Fibroblast of skin of left quadriceps (primary cell): ENCODE data around the gene NALCN.
A peak's percentile ranks its signal among the peaks of the same experiment; 100 is the strongest.

Experiments used
- DNase-seq, 2 experiments: peaks; one replicate each; pipeline ENCODE4 v3.0.0-alpha.2; 2013; ENCODE audit warnings: low read depth in 2 of 2

NALCN gene

DNA sequence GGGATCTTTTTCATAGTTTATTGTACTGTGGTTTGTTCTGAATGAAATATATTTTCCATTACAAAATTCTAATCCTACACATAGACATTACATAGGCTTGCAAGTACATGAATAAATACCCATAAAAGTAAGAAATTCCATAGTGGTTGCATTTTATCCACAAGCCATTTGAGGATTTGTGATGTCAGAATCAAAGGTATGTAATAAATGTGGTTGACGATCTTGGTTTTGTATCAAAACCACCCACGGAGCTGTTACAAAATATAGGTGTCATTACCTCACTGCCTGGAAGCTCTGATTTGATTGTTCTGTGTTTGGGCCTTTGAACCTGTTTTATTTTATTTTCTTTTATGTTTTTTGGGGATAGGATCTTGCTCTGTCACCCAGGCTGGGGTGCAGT lies 125.1 kb downstream of the NALCN start:
- DNase-seq: peak; percentile 45 to 49

DNA sequence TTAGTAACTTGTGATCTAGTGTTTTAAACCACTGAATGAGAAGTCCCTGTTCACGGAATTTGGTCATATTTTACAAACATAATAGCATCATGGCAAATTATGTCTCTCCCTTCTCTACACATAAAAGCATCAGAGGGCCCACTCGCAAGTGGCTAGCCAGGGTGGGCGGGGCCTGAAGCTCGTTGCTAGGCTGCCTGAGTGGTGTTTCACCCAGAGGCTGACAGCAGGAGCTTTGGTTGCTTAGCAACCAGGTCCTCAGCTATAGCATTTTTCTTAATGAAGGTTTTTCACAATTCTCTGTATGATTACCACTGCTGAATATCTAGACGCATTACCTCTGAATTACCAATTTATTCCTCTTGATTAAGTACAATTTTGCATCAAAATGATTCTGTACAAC lies 126.5 kb downstream of the NALCN start:
- DNase-seq: peak in 1 of 2 experiments; percentile 23

DNA sequence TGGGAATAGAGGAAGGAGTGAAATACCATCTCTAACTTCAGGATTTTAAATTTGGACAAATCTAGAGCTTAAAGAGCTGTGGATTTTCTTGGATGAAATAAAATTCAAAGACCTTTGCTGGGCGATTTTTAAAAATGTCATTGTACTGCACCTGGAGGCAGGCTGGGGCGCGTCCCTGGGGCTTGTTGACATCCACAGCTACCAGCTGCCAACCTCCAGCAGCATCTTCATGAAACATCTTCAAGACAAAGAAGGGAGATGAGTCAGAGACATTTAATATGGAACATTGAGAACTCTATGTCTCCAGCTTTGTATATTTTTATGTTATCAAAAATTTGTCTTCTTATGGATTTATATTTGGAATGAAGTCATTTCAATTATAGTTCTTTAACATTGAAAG lies 132.5 kb downstream of the NALCN start:
- DNase-seq: no peak

DNA sequence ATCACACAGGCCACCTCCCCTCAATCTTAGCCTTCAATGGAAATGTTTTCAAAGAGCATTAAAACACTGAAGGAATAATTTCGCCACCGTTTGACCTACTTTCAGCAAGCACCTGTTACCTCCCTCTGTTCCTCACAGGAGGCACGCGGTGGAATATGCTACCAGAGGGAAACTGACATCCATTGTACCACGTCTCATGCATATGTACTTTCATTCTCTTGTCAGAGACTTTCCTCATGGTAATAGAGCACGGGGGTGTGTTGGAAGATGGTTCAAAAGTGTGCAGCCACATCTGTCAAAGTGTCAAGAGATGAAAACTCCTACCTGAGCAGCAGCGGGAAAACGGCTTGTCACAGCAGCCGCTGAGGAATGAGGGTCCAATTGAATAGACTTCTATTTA lies 143.4 kb downstream of the NALCN start:
- no peak for DNase-seq

DNA sequence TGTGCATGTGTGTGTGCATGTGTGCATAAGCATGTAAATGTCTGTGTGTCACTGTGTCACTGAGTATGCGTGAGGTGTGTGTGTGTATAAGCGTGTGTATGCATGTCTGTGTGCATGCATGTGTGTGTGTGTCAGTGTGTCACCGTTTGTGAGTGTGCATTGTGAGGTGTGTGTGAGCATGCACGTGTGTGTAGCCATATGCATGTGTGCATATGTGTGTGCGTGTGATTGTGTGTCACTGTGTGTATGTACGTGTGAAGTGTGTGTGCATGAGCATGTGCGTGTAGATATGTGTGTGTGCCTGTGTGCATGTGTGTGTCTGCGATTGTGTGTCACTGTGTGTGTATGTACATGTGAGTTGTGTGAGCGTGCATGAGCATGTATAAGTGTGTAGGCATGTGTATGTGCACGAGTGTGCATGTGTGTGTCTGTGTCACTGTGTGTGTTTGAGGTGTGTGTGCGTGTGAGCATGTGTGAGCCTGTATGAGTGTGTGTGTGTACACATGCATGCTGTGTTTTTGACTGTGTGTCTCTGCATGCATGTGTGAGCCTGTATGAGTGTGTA lies 144.5 kb downstream of the NALCN start:
- DNase-seq: no peak

DNA sequence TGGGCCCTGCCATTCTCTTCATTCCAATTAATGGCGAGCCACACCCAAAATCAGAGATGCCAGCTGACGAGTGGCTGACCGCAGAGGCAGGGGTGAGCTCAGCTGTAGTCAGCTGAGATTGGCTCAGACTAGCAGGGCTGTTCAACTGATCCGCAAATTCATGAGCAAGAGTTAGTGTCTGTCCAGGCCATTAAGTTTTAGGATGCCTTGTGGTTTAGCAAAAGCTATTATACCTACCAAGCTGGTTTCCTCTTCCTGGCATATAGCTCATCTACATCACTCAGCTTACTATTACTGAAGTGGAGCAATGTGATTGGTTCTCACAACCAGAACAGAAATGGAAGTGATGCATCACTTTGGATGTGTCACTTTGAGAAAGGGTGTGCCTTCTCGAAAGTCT lies 148.7 kb downstream of the NALCN start:
- no peak for DNase-seq

DNA sequence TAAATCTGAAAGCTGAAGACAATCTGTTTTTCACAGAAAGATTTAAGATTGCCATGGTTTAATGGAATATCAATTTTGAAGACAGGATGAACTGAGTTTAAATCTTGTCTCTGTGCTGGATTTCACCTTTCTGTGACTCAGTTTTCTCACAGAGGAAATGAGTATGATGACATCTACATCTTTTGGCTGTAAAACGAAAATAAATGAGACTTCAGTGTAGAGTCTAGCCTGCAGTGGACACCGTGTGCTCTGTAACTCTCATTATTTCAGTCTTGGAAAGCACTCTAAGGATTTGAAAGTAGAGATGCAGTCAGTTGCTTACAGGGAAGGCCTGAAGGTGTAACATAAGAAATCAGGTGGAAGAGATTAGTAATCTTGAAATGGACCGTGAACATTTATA lies 150.4 kb downstream of the NALCN start:
- no peak for DNase-seq

DNA sequence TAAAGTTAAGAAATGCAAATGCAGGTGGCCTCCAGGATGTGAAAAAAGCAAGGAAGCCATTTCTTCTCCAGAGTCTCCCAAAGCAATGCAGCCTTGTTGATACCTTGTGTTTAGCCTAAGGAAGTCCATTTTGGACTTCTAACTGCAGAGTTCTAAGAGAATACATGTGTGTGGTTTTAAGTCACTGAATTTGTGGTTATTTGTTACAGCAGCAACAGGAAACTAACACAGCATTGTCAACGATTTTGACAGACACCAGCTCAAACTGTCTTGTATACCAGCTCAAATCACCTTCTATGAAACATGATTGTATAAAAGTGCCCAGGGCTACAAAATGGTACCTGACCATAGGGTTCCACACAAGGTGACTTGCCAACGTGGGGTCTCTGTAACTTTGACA lies 151.4 kb downstream of the NALCN start:
- no peak for DNase-seq

DNA sequence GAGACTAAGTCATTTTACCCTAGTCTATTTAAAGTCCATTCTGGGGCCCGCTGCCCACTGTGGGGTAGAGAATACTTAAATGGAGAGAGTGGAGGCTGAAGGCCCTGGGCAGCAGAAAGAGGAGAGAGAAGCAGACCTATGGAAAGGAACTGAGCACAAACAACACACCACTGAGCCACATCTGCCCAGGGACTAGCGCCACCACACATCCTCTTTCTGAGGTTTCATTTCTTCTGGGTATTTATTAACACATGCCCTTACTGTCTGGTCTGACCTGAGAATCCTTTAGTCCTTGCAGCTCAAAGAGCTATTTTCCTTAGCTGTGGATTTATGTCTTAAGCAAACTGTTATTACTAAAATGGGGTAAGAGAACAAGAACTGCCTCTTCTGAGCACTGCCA lies 154.0 kb downstream of the NALCN start:
- DNase-seq: no peak

DNA sequence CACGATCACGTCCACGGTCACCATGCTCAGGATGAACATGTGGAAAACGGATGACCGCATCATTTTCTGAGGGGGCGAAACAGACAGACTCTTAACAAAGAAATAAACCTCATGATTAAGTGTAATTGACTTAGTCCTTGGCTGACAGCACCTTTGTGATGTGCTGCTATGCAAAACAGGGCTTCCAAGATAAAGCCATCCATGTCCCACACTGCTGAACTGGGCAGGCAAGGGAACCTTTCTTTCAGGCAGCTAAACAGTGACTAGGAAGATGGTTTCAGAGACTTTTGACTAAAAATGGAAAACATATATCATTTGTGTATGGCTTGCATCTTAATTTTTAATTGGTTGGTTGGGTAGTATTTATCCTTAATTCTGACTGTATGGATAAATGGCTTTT lies 157.8 kb downstream of the NALCN start:
- no peak for DNase-seq

DNA sequence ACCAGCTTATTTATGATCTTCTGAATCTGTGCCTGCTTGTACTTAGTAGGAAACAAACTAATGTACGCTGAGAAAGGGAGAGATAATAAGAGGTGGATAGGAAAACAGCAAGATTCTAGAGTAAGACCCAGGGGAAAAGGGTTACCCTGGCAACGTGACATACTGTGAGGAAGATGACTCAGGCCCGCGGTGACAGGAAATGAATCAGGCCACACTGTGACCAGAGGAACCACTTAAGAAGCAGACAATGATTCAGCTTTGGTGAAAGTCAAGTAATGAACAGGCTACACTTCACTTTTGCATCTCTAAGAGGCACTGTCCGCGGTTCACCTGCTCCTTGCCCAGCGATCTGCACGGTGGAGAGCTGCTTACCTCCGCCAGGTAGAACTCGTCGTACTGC lies 158.2 kb downstream of the NALCN start:
- DNase-seq: peak; percentile 53 to 55

DNA sequence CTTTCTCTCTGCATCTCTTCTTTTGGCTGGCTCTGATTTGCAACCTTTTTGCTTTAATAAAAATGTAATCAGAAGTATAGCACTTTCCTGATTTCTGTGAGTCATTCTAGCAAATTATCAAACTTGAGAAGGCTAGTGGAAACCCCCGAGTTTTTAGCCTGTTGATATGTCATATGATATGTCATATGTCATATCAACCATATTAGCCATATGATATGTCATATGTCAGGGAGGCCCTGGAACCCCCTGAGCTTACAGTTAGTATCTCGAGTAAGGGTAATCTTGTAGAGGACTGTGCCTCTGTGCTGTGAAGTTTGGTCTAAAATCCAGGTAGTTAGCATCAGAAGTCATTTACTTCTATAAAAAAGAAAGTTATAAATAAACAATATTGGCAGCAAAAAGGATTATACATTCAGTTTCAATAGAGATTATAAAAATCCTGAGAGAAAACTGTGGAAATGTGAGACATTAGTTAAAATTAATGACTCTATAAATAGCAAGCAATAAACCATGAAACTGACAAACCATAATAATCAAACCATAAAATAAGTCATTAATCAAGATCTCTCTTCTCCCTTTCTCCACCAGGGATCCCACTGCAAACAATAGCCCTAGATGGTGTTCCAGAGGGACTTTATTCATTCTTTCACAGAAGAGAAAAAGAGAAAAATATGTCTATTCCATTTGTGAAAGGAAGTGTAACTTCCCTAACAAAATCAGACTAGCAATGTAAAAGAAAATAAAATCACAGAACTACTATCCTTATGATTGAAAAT lies 167.4 kb downstream of the NALCN start:
- DNase-seq: no peak

DNA sequence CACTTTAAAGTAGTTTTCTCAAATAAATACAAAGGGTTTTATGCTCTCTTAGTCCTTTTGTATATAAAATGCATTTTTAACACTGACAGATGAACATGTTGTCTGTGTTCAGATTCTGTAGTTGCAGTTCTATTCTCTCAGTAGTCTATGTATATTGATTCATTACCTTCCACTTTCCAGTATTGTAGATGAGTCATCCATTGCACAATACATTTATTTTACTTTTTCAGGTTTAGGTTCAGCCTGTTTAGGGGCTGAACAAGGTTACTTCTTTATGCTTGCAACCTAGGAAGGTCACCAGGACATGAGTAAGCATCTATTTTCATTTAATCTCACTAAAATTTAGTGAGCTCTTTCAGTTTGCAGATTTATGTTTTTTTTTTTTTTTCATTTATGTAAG lies 173.6 kb downstream of the NALCN start:
- peak in 1 of 2 experiments; percentile 10 for DNase-seq

DNA sequence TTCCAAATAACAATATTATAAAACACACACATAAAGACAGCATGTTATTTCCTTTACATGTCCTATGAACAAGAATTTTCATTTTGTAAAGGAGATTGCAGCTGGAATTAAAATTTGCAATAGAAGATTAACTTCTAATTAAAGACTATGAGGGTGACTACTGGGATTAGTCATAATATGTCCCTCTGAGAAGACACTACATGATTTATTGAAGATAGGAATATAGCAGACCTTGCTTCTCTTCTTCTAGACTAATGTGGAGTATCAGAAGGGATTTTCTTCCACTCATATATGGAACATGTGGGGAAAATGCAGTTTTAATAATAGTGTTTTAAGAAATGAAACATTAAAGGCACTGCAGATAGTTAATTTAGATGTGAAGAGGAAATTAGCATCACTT lies 177.8 kb downstream of the NALCN start:
- DNase-seq: no peak

DNA sequence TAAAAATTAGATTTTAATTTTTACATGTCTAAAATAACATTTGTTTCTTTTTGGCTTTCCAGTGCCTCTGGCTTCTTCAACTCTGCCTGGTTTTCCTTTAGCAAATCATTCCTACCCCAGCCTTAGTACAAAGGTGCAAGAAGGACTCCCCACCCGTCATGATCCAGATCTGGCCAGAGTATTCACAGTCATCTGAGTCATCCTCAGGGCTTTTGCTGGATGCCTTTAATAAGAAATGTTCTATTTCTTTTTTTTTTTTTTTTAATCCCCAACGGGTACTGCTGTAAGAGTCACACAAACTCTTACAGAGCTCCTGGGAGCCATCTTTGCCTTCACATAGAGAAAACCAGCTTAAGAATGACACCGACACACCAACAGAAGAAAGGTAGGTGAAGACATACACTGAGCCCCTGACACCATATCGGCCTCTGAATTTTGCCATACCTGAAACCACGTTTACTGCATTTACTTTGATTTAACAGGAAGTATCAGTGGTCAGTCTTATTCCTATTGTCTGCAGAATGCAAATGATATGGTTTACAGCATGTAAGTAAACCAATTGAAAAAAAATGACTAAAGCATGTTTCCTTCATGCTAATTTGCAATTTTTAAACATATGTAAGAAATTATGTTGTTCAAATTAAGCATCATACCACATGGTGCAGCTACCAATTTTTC lies 184.4 kb downstream of the NALCN start:
- no peak for DNase-seq

DNA sequence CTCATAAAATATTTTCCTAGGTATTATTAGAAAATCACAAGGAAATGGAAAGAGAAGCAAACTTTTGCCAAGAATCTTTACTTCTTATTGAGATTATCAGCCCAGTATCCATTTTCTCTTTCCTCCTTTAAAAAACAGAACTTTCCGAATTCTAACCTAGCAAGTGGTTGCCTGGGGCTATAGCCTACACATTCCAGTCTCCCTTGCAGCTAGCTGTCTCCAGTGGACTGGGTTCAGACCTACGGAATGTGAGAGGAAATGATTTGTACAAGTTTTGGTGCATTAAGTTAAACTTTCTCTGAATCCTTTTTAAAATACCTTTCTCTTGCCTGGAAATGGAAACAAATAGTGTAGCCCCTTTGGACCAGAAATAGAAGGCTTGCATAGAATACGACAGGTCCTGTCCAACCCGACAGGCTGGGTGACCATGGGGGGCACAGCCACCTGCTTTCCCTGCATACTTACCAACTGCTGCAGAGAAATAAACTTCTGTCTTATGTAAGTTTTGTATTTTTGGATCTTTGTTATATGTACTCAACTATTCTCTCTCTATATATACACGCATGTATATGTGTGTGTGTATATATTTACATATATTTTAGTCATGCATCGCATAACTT lies 185.9 kb downstream of the NALCN start:
- DNase-seq: no peak

DNA sequence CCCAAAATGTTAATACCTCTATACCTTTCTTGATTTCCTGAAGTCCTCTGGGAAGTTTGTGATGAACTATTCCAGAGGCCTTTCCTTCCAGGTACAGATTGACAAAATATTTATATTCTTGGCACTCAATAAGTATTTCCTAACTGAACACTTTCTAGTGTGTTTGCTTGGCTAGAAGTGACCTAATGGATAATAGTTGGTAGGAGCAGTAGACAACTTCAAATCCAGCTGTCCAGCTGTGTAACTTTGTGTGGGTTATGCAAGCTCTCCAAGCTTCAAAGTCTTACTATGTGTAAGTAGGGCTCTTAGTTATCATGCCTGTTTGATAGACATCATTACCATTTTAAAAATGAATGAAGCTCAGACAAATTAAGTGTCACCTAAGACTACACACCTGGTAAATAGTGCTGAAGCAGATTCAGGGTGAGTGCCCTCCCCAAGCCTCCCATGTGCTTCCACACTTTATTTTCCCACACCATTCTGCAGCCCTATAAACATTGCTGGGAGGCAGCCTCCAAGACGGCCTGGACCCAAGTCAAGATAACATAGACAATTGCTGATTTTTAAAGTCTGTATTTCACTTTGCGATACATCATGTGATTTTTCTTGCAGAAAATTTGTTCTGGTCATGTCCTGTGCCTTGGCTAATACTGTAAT lies 196.6 kb downstream of the NALCN start:
- DNase-seq: no peak

DNA sequence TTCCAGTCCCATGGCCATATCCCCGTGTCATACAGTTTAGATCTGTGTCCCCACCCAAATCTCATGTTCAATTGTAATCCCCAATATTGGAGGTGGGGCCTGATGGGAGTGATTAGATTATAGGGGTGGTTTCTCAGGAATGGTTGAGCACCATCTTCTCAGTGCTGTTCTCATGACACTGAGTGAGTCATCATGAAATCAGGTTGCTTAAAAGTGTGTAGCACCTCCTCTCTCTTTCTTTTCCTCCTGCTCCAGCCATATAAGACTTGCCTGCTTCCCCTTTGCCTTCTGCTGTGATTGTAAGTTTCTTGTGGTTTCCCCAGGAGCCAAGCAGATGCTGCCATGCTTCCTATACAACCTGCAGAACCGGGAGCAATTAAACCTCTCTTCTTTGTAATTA lies 197.8 kb downstream of the NALCN start:
- no peak for DNase-seq

DNA sequence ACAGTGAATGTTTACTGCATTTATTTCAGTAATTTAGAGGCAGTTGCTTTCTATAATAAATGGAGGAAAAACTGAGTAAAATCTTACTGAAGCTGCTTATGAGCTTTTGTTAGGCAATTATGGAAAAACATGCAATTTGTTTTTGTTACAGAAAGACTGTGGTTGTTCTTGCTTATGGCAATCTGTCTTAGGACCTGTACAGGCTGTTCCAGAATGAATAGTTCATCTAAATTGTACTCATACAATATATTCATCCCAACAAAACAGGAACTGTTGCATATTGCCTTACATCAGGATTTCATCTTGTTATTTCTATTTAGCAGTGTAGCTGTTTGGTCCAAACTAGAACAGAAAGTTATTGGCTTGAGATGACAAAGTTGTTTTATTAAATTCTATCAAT lies 199.2 kb downstream of the NALCN start:
- no peak for DNase-seq

DNA sequence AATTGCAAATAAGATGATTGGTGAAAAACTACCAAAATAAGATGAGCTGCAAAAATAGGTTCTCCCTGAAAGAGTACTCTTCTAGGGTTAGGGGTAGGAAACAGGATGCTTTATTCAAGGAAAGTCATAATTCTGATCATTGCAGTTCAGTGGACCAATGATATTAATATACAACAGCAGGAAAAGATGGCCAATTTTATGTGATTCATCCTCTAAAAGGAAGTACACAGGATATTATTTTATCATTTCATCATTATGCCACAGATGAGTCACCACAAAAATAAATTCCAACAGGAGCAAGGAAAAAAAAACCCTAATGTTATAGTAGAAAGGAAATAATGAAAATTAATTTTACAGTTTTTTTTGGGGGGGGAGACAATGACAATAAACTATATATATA lies 205.0 kb downstream of the NALCN start:
- DNase-seq: peak; percentile 27 to 34

DNA sequence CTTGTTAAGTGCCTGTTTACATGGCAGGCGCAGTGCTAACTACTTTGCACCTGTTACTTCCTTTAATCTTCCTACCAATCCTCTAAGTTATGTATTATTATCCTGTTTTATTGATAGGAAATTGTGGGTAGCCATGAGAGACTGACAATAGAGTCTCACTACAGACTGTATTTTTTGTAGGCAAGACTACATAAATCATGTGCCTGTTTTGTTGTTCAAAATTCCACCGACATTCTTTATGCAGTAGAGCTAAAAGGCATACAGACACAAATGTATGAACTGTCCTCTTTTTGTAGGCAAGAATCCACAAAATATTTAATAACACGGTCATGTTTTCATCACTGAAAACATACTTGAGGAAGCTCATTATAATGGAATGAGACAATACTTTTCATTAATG lies 205.5 kb downstream of the NALCN start:
- DNase-seq: no peak

DNA sequence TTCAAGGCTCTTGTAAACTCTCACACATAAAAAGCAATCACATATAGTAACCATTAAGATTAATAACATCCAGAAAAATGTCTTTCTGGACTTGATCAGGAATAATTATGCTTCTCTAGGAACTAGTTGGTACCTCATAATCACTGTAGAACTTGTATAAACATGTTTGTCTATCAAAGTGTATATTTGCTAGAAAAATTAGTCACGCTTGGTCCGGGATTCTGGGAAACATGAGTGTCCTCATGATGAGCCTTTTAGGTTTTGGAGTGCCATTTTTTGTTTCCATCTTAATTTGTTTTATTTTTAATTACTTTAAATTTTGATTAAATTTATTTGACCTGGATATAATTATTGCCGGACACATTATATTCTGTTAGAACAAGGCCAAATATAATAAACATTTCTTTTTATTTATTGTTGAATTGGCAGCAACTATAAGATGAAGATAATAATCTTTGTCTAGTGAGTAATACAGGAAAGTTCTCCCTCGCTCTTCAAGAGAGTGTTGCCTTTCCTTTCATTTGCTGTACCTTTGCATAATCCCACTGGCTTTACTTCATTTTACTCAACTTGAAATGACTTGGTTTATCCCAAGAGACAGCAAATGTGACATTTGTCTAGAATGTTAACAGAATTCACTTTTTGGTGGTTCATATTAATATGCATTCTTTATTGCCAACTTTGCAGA lies 207.0 kb downstream of the NALCN start:
- DNase-seq: no peak
